Adrenal gland (tissue), 5 donors: ENCODE results near the gene ARL3.

Experiments used
- POLR2A ChIP-seq, 2 donors: fragments of 450-650 bp; IDR thresholded peaks; one replicate each; pipeline ENCODE4 v1.6.1; 2017; ENCODE audit warnings: antibody characterized with exemption in 2 of 2, mild to moderate bottlenecking in 2 of 2, moderate library complexity in 1 of 2
- TF ChIP-seq, protein P1 (sequence below), 6 experiments: fragments of 450-650 bp in 4 of 6; fragments of 200-600 bp in 2 of 6; sonication (generic) in 1 of 6; IDR thresholded peaks; 1 replicate in 5 of 6; 2 replicates in 1 of 6; pipeline versions ENCODE4 v1.5.1 to v1.8.0; 2016 to 2021; ENCODE audit warnings: antibody characterized with exemption in 6 of 6, mild to moderate bottlenecking in 2 of 6, moderate library complexity in 1 of 6
- donor health status: DM: no; HTN: no; CAD: no.

DNA sequence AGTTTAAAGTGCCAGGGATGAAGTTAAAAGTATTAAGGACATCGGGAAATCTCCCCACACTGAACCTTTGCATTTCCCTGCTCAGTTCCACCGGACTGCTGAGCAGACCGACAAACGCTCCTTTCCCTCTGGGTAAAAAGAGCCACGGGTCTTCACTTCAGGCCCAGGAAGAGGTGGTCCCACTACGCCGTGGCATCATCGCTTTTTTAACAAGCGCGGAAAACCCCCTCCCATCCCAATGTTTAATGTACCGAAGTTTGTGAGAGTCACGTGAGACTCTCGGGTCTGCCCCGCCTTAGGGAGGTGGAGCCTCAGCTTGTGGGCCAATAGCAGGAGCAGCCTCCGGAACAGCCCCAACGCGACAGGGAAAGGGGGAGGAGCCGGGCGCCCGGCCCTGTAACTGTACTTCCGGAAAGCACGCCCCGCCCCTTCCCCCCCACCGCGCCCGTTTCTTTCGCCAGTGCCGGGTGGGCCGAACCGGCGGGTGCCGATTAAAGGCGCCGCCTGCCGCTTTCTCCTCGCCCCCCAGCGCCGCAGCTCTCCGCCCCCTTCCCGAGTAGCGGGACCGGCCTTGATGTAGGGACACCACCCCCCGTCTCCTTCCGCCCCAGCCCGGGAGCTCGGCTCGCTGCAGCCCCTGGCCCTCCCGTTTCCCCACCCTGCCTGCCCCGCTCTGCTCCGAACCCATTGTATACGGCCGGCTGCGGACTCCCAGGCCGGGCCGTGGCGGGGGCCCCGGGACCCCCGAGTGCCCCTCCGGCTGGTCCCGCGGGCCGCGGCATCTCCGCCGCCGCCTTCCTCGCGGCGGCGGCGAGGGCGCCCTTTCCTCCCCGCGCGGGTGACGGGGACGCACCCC lies 72.1 kb downstream of the ARL3 start:
- TF ChIP-seq, protein P1, sequence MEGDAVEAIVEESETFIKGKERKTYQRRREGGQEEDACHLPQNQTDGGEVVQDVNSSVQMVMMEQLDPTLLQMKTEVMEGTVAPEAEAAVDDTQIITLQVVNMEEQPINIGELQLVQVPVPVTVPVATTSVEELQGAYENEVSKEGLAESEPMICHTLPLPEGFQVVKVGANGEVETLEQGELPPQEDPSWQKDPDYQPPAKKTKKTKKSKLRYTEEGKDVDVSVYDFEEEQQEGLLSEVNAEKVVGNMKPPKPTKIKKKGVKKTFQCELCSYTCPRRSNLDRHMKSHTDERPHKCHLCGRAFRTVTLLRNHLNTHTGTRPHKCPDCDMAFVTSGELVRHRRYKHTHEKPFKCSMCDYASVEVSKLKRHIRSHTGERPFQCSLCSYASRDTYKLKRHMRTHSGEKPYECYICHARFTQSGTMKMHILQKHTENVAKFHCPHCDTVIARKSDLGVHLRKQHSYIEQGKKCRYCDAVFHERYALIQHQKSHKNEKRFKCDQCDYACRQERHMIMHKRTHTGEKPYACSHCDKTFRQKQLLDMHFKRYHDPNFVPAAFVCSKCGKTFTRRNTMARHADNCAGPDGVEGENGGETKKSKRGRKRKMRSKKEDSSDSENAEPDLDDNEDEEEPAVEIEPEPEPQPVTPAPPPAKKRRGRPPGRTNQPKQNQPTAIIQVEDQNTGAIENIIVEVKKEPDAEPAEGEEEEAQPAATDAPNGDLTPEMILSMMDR (IDR thresholded peaks at IDR 0.05) = no peak
- peak; percentile 51 to 90 for TF ChIP-seq POLR2A (IDR thresholded peaks at IDR 0.05)
